ENCODE measurements around the gene NELFCD. TPM values are rescaled to one million over a fixed set of nuclear protein-coding genes. Genes with fewer than 3 reads are reported as not detected.

The NELFCD gene
- 51.9 and 66.9 TPM in 2 replicates for total RNA-seq

GRCh38 chr20:58980711-58981627, at the start of gene NELFCD:
Gene NELFCD (plus strand): TSS chr20:58981256. CDS start chr20:58981310, 54 bp downstream.

DNA sequence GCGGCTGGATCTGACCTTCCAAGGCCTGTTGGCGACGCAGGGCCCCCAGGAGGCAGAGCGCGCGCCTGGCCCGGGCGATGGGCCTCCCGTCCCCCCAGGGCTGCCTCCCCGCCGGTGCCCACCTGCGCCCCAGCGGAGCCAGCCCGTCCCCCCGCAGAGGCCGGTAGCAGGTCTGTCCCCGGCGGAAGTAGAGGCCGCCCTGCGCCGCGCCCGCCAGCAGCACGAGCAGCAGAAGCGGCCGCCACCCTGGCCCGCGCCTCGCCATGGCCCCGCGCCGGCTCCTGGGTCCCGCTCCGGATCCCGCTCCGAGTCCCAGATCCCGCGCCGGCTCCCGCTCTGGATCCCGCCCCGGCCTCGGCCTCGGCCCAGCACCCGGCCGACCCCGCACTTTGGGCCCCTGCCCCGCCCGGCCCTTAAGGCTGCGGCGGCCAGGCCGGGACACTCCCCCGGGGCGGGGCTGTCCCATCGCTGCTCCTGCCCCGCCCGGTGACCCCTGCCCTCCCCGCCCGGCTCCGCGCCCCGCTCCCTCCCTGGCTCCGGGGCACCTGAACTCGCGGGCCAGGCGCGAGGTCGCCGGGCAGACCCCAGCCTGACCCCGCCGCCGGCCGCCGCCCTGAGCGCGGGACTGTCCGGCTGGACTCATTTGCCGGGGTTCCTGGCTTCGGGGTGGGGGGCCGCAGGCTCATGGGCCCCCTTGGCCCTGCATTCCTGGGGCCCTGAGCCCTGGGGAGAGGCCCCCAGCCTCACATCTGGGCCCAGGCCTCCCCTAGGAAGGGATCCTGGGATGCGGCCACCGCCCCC, 26.0 kb downstream of the NELFCD start, which contains the start of gene CTSZ:
Gene CTSZ, minus strand, starts transcription at position 391 of the 801 bp plus-strand sequence. Its CDS starts 126 bp downstream, at position 265.

GRCh38 chr20:59019217-59019616, 38.2 kb downstream of the NELFCD start, which contains the start of gene TUBB1:
Gene TUBB1 (plus strand): TSS chr20:59019429. CDS start chr20:59019523, 94 bp downstream.

GRCh38 chr20:59032023-59032712, 51.1 kb downstream of the NELFCD start, which contains the start of gene ATP5F1E:
Gene ATP5F1E (minus strand): TSS chr20:59032335. CDS start chr20:59032251, 84 bp downstream.

DNA sequence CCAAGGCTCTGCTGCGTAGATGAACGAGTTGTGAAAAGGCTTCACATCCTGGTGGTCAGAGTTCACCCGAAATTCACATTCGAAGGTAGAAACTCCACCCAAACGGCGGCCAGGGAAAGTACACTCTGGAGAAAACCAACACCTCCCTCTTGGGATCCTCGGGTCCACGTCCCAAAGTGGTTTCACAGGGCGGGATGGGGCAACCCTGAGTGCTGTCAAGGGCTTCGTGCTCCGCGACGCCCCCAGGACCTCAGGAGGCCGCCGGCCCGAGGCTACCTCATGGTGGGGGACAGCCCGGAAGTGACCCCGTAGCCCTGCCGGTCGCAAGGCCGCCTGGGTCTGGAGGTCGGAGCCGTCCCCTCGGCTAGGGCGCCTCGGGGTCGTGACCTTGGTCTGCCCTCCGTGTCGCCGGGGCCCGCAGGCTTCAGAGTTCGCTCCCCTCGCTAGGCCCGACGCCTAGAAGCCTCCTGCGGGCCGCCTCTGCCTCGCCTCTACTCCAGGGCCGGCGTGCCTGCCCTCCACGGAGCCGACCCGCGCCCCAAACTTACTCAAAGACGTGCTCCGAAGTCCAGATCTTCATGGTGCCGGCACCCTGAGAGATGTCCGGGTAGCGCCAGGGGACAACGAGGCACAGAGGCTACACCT, 61.2 kb downstream of the NELFCD start, which contains the start of gene PRELID3B:
Gene PRELID3B, minus strand, starts transcription at position 636 of the 645 bp plus-strand sequence. Its CDS starts 56 bp downstream, at position 580.

Other genes with a start within 250 kb of the NELFCD start
- gene GNAS-AS1, start 130.4 kb upstream of the NELFCD start, total RNA-seq = 0.44 and 1.0 TPM in 2 replicates
- 357 and 892 TPM in 2 replicates for gene GNAS, start 128.5 kb upstream of the NELFCD start, total RNA-seq
- gene CTSZ, start 26.0 kb downstream of the NELFCD start, total RNA-seq = 134 and 156 TPM in 2 replicates
- gene TUBB1, start 38.2 kb downstream of the NELFCD start, total RNA-seq = not detected in 2 replicates
- 16.6 and 18.3 TPM in 2 replicates for gene ATP5F1E, start 51.1 kb downstream of the NELFCD start, total RNA-seq
- gene PRELID3B, start 61.5 kb downstream of the NELFCD start, total RNA-seq = 80.6 and 84.9 TPM in 2 replicates
- gene ZNF831, start 182.6 kb downstream of the NELFCD start, total RNA-seq = not detected in 2 replicates

Data from placental pericyte (primary cell).